ENCODE measurements around the gene DIS3L2. TPM values are rescaled to one million over a fixed set of nuclear protein-coding genes. Genes with fewer than 3 reads are reported as not detected.

DIS3L2 gene
- total and polyA plus RNA-seq, 2 experiments from 2014 or later, result 15.2 to 25.3 TPM

DNA sequence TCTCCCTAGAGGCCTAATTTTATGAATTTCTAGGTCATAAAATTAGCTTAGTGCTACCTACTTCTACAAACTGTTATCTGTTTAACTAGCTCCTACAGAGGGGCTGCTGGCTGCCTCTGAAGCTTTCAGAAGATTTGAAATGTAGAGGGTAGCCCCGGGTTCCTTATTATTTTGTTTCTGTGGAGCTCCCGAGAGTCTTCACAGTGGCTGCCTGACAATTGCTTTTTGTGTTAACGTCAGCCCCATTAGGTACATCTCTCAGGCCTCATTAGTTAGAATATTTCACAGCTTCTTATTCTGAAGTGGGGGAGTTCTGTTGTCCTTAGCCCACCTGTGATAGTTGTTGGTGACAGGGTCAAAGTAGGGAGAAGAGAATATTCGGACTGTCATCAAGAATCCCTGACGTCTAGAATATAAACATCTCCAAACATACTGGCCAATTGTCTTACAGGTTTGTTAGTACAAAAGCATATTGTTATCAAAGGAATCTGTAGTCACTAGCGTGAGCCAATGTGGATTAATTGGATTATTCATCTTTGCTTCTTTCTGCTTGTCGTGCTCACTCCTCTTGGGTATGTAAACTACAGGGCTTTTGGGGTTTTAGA lies 77.5 kb downstream of the DIS3L2 start (continued):
- TF ChIP-seq ZNF462 (CRISPR knock-in tag; IDR thresholded peaks at IDR 0.05), result no peak
- no peak for TF ChIP-seq ZNF331 (CRISPR knock-in tag; IDR thresholded peaks at IDR 0.05; ENCODE audit: low read depth)
- no peak for TF ChIP-seq EZH2 (IDR thresholded peaks at IDR 0.05; ENCODE audit: low read depth, unreplicated experiment)
- TF ChIP-seq, protein P1, sequence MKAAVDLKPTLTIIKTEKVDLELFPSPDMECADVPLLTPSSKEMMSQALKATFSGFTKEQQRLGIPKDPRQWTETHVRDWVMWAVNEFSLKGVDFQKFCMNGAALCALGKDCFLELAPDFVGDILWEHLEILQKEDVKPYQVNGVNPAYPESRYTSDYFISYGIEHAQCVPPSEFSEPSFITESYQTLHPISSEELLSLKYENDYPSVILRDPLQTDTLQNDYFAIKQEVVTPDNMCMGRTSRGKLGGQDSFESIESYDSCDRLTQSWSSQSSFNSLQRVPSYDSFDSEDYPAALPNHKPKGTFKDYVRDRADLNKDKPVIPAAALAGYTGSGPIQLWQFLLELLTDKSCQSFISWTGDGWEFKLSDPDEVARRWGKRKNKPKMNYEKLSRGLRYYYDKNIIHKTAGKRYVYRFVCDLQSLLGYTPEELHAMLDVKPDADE (IDR thresholded peaks at IDR 0.05), result no peak
- TF ChIP-seq POLR2AphosphoS5 (IDR thresholded peaks at IDR 0.05; ENCODE audit: low read depth), result no peak

DNA sequence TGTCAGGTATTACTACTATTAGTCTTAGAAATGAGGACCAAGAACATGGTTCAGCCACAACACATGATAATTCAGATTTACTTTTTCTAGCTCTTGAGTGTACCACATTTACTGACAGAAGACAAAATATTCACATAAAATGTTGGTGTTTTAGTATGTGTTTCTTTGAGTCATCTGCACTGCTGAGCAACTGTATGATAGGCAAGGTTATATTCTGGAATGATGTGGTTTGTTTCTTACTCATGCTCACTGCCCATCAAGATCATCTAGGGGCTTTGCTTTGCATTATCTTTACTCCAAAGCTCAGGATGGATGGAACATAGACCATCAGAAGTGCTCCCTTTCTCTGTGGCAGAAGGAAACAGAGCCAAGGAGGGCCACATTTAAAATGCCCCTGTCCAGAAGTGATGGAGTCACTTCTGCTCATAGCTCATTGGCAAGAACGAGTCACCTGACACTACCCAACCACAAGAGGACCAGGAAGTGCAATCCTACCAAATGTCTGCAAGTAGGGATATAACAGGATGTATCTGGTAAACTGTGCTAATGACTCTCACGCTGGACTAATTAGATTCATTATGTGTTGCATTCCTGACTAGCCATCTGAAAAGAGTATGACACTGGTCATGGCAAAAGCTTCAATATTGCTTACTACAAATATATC lies 81.5 kb downstream of the DIS3L2 start:
- Histone ChIP-seq H3K4me3 (no peak overlapping the region), H3K36me3 (ENCODE audit: insufficient read depth) (no peaks in the 10 kb centered on the region), H4K20me1 (replicated peaks; ENCODE audit: insufficient read depth) (no peaks in the 10 kb centered on the region; the same call in 1 of the 2 replicates), H3K27me3 (ENCODE audit: insufficient read depth) (no peaks in the 10 kb centered on the region), H3K79me2 (replicated peaks; ENCODE audit: insufficient read depth) (no peaks in the 10 kb centered on the region), H3K27ac (ENCODE audit: low read depth) (no peak overlapping the region), H3F3A (replicated peaks; ENCODE audit: low read depth) (no peaks in the 10 kb centered on the region), H2AFZ (no peak overlapping the region), H3K9me2 (ENCODE audit: insufficient read depth) (0 out of 2 replicates have a peak, but pooled peaks cover under 1% of the 10 kb centered on the region), H3K4me1 (ENCODE audit: insufficient read depth) (peaks cover 13% of the 10 kb centered on the region; the same call in 1 of the 2 replicates), H3K4me2 (no peak overlapping the region)
- H3K4me3 Mint-ChIP-seq, result no peak overlapping the region
- no peak for TF ChIP-seq ZNF462 (CRISPR knock-in tag; IDR thresholded peaks at IDR 0.05)
- ATAC-seq, result no peak
- H3K36me3 Mint-ChIP-seq (ENCODE audit: low read depth), result peaks cover under 1% of the 10 kb centered on the region; the same call in 2 of the 3 replicates
- no peak for DNase-seq (ENCODE audit: low spot score)
- H3K9me3 Mint-ChIP-seq, result 0 out of 3 replicates have a peak, but pooled peaks cover under 1% of the 10 kb centered on the region
- H3K27ac Mint-ChIP-seq, result no peak overlapping the region
- peaks cover 12% of the 10 kb centered on the region for H3K4me1 Mint-ChIP-seq
- peaks cover 2% of the 10 kb centered on the region for H3K27me3 Mint-ChIP-seq (ENCODE audit: insufficient read depth, low read depth, poor library complexity)
